HEK293 (cell line): Measurements from ENCODE around the gene ITPR2.

ENCODE experiments used
- TF ChIP-seq, protein P1 (sequence below): fragments of 450-650 bp; formaldehyde crosslinking; IDR thresholded peaks from 2 replicates; pipeline ENCODE4 v1.5.1; 2016; ENCODE audit warnings: missing biosample characterization, missing genetic modification characterization
- TF ChIP-seq, protein P2 (sequence below): fragments of 450-650 bp; formaldehyde crosslinking; IDR thresholded peaks from 2 replicates; pipeline ENCODE4 v1.5.1; 2016; ENCODE audit warnings: missing biosample characterization, missing genetic modification characterization

DNA sequence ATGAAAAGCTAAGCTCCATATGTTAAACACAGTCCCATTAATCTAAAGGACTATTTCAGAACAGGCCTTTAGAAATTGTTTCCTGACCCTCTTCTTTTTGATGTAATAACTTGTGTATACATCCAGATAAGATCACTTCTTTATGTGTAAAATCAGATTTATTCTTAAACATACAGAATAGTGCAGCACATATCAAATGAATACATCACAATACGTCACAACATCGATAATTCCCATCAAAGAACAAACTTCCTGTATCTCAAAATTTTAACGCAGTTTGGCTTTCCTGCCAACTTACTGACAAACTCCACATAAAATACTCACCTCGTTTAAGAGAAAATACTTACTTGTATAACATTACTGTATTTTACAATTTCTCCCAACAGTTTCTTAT, 108.7 kb downstream of the ITPR2 start:
- TF ChIP-seq, protein P1, sequence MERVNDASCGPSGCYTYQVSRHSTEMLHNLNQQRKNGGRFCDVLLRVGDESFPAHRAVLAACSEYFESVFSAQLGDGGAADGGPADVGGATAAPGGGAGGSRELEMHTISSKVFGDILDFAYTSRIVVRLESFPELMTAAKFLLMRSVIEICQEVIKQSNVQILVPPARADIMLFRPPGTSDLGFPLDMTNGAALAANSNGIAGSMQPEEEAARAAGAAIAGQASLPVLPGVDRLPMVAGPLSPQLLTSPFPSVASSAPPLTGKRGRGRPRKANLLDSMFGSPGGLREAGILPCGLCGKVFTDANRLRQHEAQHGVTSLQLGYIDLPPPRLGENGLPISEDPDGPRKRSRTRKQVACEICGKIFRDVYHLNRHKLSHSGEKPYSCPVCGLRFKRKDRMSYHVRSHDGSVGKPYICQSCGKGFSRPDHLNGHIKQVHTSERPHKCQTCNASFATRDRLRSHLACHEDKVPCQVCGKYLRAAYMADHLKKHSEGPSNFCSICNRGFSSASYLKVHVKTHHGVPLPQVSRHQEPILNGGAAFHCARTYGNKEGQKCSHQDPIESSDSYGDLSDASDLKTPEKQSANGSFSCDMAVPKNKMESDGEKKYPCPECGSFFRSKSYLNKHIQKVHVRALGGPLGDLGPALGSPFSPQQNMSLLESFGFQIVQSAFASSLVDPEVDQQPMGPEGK (tag by site-specific recombination) = no peak
- TF ChIP-seq, protein P2, sequence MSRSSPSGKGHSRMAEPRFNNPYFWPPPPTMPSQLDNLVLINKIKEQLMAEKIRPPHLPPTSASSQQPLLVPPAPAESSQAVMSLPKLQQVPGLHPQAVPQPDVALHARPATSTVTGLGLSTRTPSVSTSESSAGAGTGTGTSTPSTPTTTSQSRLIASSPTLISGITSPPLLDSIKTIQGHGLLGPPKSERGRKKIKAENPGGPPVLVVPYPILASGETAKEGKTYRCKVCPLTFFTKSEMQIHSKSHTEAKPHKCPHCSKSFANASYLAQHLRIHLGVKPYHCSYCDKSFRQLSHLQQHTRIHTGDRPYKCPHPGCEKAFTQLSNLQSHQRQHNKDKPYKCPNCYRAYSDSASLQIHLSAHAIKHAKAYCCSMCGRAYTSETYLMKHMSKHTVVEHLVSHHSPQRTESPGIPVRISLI = no peak
